ENCODE data around the gene FAM3A.
"Not testable (repeated sequence)": the region's sequence is repeated elsewhere in the genome, so short reads cannot be mapped to it uniquely, and the experiment has no call there.

The FAM3A gene

GRCh38 chrX:154505734-154506133, 10.3 kb downstream of the FAM3A start:
- Mint-ChIP-seq H3K4me1 (ENCODE audit: low read depth) (no peaks in the 10 kb centered on the region), H3K27ac (no peak overlapping the region), H3K4me3 (no peak overlapping the region), H3K36me3 (ENCODE audit: low read depth) (peaks cover 59% of the 10 kb centered on the region), H3K27me3 (no peaks in the 10 kb centered on the region), H3K9me3 (peaks cover 7% of the 10 kb centered on the region)
- intact Hi-C loops (cut with micrococcal nuclease): no loop called here

- H3K4me3 Mint-ChIP-seq: no peak overlapping the region
- no peaks in the 10 kb centered on the region for H3K9me3 Mint-ChIP-seq
- no peaks in the 10 kb centered on the region for H3K4me1 Mint-ChIP-seq (ENCODE audit: low read depth)
- H3K27ac Mint-ChIP-seq: no peak overlapping the region
- no peaks in the 10 kb centered on the region for H3K27me3 Mint-ChIP-seq
- peaks cover 32% of the 10 kb centered on the region for H3K36me3 Mint-ChIP-seq (ENCODE audit: low read depth)
- intact Hi-C loops (cut with micrococcal nuclease): no loop called here
Measured at GRCh38 chrX:154502989-154503388, 13.0 kb downstream of the FAM3A start.

GRCh38 chrX:154502098-154502497, 13.9 kb downstream of the FAM3A start:
- H3K36me3 Mint-ChIP-seq (ENCODE audit: low read depth): peaks cover 23% of the 10 kb centered on the region
- H3K4me1 Mint-ChIP-seq (ENCODE audit: low read depth): no peaks in the 10 kb centered on the region
- no peak overlapping the region for H3K27ac Mint-ChIP-seq
- no peaks in the 10 kb centered on the region for H3K27me3 Mint-ChIP-seq
- no peak overlapping the region for H3K4me3 Mint-ChIP-seq
- H3K9me3 Mint-ChIP-seq: no peaks in the 10 kb centered on the region
- intact Hi-C loops (cut with micrococcal nuclease): no loop called here

- H3K4me3 Mint-ChIP-seq; H3K9me3 Mint-ChIP-seq; H3K27me3 Mint-ChIP-seq; intact Hi-C loops (cut with micrococcal nuclease); H3K27ac Mint-ChIP-seq; H3K4me1 Mint-ChIP-seq (ENCODE audit: low read depth): not testable (repeated sequence)
- peaks cover 16% of the 10 kb centered on the region for H3K36me3 Mint-ChIP-seq (ENCODE audit: low read depth)
Measured at GRCh38 chrX:154501423-154501822, 14.6 kb downstream of the FAM3A start.

GRCh38 chrX:154496591-154497137, 19.4 kb downstream of the FAM3A start:
- H3K9me3 Mint-ChIP-seq; intact Hi-C loops (cut with micrococcal nuclease); H3K36me3 Mint-ChIP-seq (ENCODE audit: low read depth); H3K4me3 Mint-ChIP-seq; H3K27me3 Mint-ChIP-seq; H3K4me1 Mint-ChIP-seq (ENCODE audit: low read depth); H3K27ac Mint-ChIP-seq: not testable (repeated sequence)

GRCh38 chrX:154495472-154495922, 20.5 kb downstream of the FAM3A start:
- H3K36me3 Mint-ChIP-seq (ENCODE audit: low read depth): peaks cover 5% of the 10 kb centered on the region
- H3K9me3 Mint-ChIP-seq: no peaks in the 10 kb centered on the region
- H3K27me3 Mint-ChIP-seq: peaks cover 2% of the 10 kb centered on the region
- H3K27ac Mint-ChIP-seq: no peak overlapping the region
- intact Hi-C loops (cut with micrococcal nuclease): no loop called here
- peaks cover 6% of the 10 kb centered on the region for H3K4me1 Mint-ChIP-seq (ENCODE audit: low read depth)
- H3K4me3 Mint-ChIP-seq: no peak overlapping the region

- H3K4me3 Mint-ChIP-seq: no peak overlapping the region
- H3K36me3 Mint-ChIP-seq (ENCODE audit: low read depth): peaks cover 5% of the 10 kb centered on the region
- intact Hi-C loops (cut with micrococcal nuclease): loop anchor here (5.0 kb wide), 1 partner anchor 33 kb away; no protein-coding TSS in a partner anchor
- H3K4me1 Mint-ChIP-seq (ENCODE audit: low read depth): peaks cover 9% of the 10 kb centered on the region
- H3K9me3 Mint-ChIP-seq: no peaks in the 10 kb centered on the region
- peaks cover 2% of the 10 kb centered on the region for H3K27me3 Mint-ChIP-seq
- no peak overlapping the region for H3K27ac Mint-ChIP-seq
Measured at GRCh38 chrX:154494715-154495114, 21.3 kb downstream of the FAM3A start.

GRCh38 chrX:154490414-154491083, 25.5 kb downstream of the FAM3A start, which contains the start of gene SLC10A3:
TSS of gene SLC10A3 (minus strand) at chrX:154490629. CDS start at chrX:154488940, 1,689 bp downstream.
- Mint-ChIP-seq H3K4me3 (peak within 1 kb of the TSS; percentile 82), H3K36me3 (ENCODE audit: low read depth) (peaks cover 21% of the 10 kb centered on the region), H3K4me1 (ENCODE audit: low read depth) (peaks cover 29% of the 10 kb centered on the region), H3K27me3 (peaks cover 3% of the 10 kb centered on the region), H3K27ac (peak within 1 kb of the TSS; percentile 95), H3K9me3 (no peaks in the 10 kb centered on the region)
- intact Hi-C loops (cut with micrococcal nuclease): loop anchor here (5.0 kb wide), 1 partner anchor 37 kb away; no protein-coding TSS in a partner anchor

- Mint-ChIP-seq H3K36me3 (ENCODE audit: low read depth) (peaks cover 26% of the 10 kb centered on the region), H3K9me3 (no peaks in the 10 kb centered on the region)
Measured at GRCh38 chrX:154490021-154490413, 26.0 kb downstream of the FAM3A start.

GRCh38 chrX:154489182-154489581, 26.9 kb downstream of the FAM3A start:
- Mint-ChIP-seq H3K9me3 (no peaks in the 10 kb centered on the region), H3K4me1 (ENCODE audit: low read depth) (peaks cover 35% of the 10 kb centered on the region), H3K27ac (peak overlapping the region; percentile 95), H3K27me3 (peaks cover 3% of the 10 kb centered on the region), H3K36me3 (ENCODE audit: low read depth) (peaks cover 35% of the 10 kb centered on the region), H3K4me3 (peak overlapping the region; percentile 82)
- intact Hi-C loops (cut with micrococcal nuclease): no loop called here

More at GRCh38 chrX:154490021-154490413, 26.0 kb downstream of the FAM3A start:
- peak overlapping the region; percentile 95 for H3K27ac Mint-ChIP-seq
- H3K4me1 Mint-ChIP-seq (ENCODE audit: low read depth): peaks cover 29% of the 10 kb centered on the region
- H3K27me3 Mint-ChIP-seq: peaks cover 3% of the 10 kb centered on the region
- H3K4me3 Mint-ChIP-seq: peak overlapping the region; percentile 82
- intact Hi-C loops (cut with micrococcal nuclease): loop anchor here (5.0 kb wide), 1 partner anchor 37 kb away; no protein-coding TSS in a partner anchor

- intact Hi-C loops (cut with micrococcal nuclease): no loop called here
- Mint-ChIP-seq H3K4me3 (no peak overlapping the region), H3K4me1 (ENCODE audit: low read depth) (peaks cover 38% of the 10 kb centered on the region), H3K36me3 (ENCODE audit: low read depth) (peaks cover 41% of the 10 kb centered on the region), H3K27ac (peak overlapping the region; percentile 95), H3K9me3 (no peaks in the 10 kb centered on the region), H3K27me3 (peaks cover 3% of the 10 kb centered on the region)
Measured at GRCh38 chrX:154488336-154489075, 27.5 kb downstream of the FAM3A start.

GRCh38 chrX:154487518-154488290, 28.3 kb downstream of the FAM3A start:
- Mint-ChIP-seq H3K27me3 (peaks cover 1% of the 10 kb centered on the region), H3K4me1 (ENCODE audit: low read depth) (peaks cover 38% of the 10 kb centered on the region), H3K27ac (no peak overlapping the region), H3K4me3 (no peak overlapping the region), H3K36me3 (ENCODE audit: low read depth) (peaks cover 47% of the 10 kb centered on the region), H3K9me3 (no peaks in the 10 kb centered on the region)
- intact Hi-C loops (cut with micrococcal nuclease): no loop called here

GRCh38 chrX:154486396-154487207, 29.4 kb downstream of the FAM3A start, which contains the start of gene UBL4A:
TSS of gene UBL4A (minus strand) at chrX:154486615. CDS start at chrX:154486584, 31 bp downstream.
- Mint-ChIP-seq H3K27me3 (peaks cover 1% of the 10 kb centered on the region), H3K36me3 (ENCODE audit: low read depth) (peaks cover 47% of the 10 kb centered on the region), H3K4me1 (ENCODE audit: low read depth) (peaks cover 43% of the 10 kb centered on the region), H3K4me3 (peak within 1 kb of the TSS; percentile 75), H3K9me3 (no peaks in the 10 kb centered on the region), H3K27ac (peak within 1 kb of the TSS; percentile 79)
- intact Hi-C loops (cut with micrococcal nuclease): no loop called here

All from dendritic cell treated with granulocyte-macrophage colony-stimulating factor and Interleukin-4, amounts not matched to agents 40 ng/mL and 50 ng/mL, for 4 days (primary cell).